Endodermal cell (in vitro differentiated cells): ENCODE results near the gene CD247. TPM values are rescaled to one million over a fixed set of nuclear protein-coding genes. Genes with fewer than 3 reads are reported as not detected.
A peak's percentile ranks its signal among the peaks of the same experiment; 100 is the strongest.

Experiments
- DNase-seq: peaks from one replicate; pipeline ENCODE4 v3.0.0-alpha.2; 2017
- H3K27ac ChIP-seq: 2 replicates; pipeline ENCODE4 v1.5.1; 2013; ENCODE audit warnings: mild to moderate bottlenecking, low read depth, low read length, moderate library complexity
- H3K27me3 ChIP-seq: 2 replicates; pipeline ENCODE4 v1.6.1; 2013; ENCODE audit warnings: mild to moderate bottlenecking, low read length, moderate library complexity; ENCODE audit not compliant: insufficient read depth, control insufficient read depth, poor library complexity, severe bottlenecking
- H3K36me3 ChIP-seq: 2 replicates; pipeline ENCODE4 v1.7.0; 2013; ENCODE audit warnings: mild to moderate bottlenecking, low read length, moderate library complexity; ENCODE audit not compliant: control insufficient read depth, insufficient read depth
- H3K4me1 ChIP-seq: one replicate; pipeline ENCODE4 v1.7.0; 2013; ENCODE audit warnings: low read length; ENCODE audit not compliant: control insufficient read depth, insufficient read depth
- H3K4me3 ChIP-seq: 2 replicates; pipeline ENCODE4 v1.5.1; 2013; ENCODE audit warnings: mild to moderate bottlenecking, low read length, moderate library complexity
- H3K9ac ChIP-seq: 2 replicates; pipeline ENCODE4 v1.6.1; 2013; ENCODE audit warnings: mild to moderate bottlenecking, low read length, moderate library complexity; ENCODE audit not compliant: poor library complexity, severe bottlenecking; ENCODE audit errors: extremely low read depth
- H3K9me3 ChIP-seq: 2 replicates; pipeline ENCODE4 v1.6.1; 2013; ENCODE audit warnings: mild to moderate bottlenecking, low read length, moderate library complexity; ENCODE audit not compliant: control insufficient read depth
- H3K27ac Mint-ChIP-seq: 2 replicates; pipeline ENCODE4 v1.8.0; 2020; ENCODE audit warnings: mixed read lengths
- H3K27me3 Mint-ChIP-seq: 2 replicates; pipeline ENCODE4 v1.8.0; 2021; ENCODE audit warnings: mild to moderate bottlenecking, mixed read lengths; ENCODE audit not compliant: insufficient read depth
- H3K36me3 Mint-ChIP-seq: 2 replicates; pipeline ENCODE4 v1.8.0; 2020; ENCODE audit warnings: low read depth, mixed read lengths
- H3K4me1 Mint-ChIP-seq: 2 replicates; pipeline ENCODE4 v1.8.0; 2020; ENCODE audit warnings: mixed read lengths
- H3K4me3 Mint-ChIP-seq: 2 replicates; pipeline ENCODE4 v1.8.0; 2020; ENCODE audit warnings: mild to moderate bottlenecking, moderate library complexity, mixed read lengths
- H3K9me3 Mint-ChIP-seq: 2 replicates; pipeline ENCODE4 v1.8.0; 2020; ENCODE audit warnings: mild to moderate bottlenecking, mixed read lengths
- WGBS, 2 experiments: methylation state at CpG; one replicate each; pipeline versions ENCODE4 v1.1.5 to v1.1.7; 2013; ENCODE audit warnings: missing lambda C conversion rate in 2 of 2, mixed read lengths in 1 of 2; ENCODE audit not compliant: insufficient coverage in 1 of 2, insufficient read length in 1 of 2; 5-methylcytosine and 5-hydroxymethylcytosine counted together
- total RNA-seq, 2 donors: library from RNA; stranded (reverse); fragmentation: NEBNext Ultra II Directional in 1 of 2; extraction: Animal tissue kit (Norgen Biotek cat#: 25700) in 1 of 2; gene quantifications; 2 replicates in 1 of 2; 3 replicates in 1 of 2; pipeline ENCODE4 v1.2.1, GENCODE V29; 2021
- TF ChIP-seq, protein P1 (sequence below): fragments of 200-600 bp; sonication (generic); conservative IDR thresholded peaks from 2 replicates; pipeline ENCODE4 v1.5.0; 2021; ENCODE audit warnings: antibody characterized with exemption, mild to moderate bottlenecking

CD247 gene
- total RNA-seq, 2 donors from 2014 or later = 0.46 to 0.55 TPM

DNA sequence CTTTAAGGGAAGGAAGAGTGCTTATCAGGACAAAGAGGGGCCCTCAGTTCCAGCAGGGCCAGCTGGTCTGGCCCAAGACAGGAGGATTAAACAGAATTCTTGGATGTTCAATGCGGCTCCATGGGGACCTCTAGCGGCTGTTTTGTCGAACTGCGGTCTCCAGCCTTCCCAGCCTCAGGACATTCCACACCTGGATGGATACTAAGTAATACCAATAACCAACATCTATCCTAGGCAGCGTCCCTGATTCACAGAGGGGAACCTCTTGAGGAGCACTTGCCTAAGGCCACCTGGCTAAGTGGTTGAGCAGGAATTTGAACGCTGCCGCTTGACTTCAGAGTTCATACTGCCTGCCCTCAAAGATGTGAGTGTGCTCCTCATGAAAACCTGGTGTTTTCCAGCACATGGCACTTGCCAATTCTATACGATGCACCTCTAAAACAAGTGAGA is 15.5 kb upstream of the CD247 start:
- Mint-ChIP-seq H3K9me3 (no peaks in the 10 kb centered on the region), H3K27ac (no peak overlapping the region), H3K36me3 (no peaks in the 10 kb centered on the region), H3K4me1 (no peaks in the 10 kb centered on the region), H3K27me3 (peaks cover 8% of the 10 kb centered on the region), H3K4me3 (no peak overlapping the region)
- peak; percentile 93 for DNase-seq
- Histone ChIP-seq H3K9me3 (no peaks in the 10 kb centered on the region), H3K27ac (no peak overlapping the region), H3K4me1 (no peaks in the 10 kb centered on the region), H3K4me3 (no peak overlapping the region), H3K9ac (no peak overlapping the region), H3K27me3 (no peaks in the 10 kb centered on the region), H3K36me3 (no peaks in the 10 kb centered on the region)
- 13 to 14% methylated on average over 3 to 8 of the region's 8 CpGs for WGBS, 2 experiments
- TF ChIP-seq, protein P1, sequence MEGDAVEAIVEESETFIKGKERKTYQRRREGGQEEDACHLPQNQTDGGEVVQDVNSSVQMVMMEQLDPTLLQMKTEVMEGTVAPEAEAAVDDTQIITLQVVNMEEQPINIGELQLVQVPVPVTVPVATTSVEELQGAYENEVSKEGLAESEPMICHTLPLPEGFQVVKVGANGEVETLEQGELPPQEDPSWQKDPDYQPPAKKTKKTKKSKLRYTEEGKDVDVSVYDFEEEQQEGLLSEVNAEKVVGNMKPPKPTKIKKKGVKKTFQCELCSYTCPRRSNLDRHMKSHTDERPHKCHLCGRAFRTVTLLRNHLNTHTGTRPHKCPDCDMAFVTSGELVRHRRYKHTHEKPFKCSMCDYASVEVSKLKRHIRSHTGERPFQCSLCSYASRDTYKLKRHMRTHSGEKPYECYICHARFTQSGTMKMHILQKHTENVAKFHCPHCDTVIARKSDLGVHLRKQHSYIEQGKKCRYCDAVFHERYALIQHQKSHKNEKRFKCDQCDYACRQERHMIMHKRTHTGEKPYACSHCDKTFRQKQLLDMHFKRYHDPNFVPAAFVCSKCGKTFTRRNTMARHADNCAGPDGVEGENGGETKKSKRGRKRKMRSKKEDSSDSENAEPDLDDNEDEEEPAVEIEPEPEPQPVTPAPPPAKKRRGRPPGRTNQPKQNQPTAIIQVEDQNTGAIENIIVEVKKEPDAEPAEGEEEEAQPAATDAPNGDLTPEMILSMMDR = peak; percentile 95

DNA sequence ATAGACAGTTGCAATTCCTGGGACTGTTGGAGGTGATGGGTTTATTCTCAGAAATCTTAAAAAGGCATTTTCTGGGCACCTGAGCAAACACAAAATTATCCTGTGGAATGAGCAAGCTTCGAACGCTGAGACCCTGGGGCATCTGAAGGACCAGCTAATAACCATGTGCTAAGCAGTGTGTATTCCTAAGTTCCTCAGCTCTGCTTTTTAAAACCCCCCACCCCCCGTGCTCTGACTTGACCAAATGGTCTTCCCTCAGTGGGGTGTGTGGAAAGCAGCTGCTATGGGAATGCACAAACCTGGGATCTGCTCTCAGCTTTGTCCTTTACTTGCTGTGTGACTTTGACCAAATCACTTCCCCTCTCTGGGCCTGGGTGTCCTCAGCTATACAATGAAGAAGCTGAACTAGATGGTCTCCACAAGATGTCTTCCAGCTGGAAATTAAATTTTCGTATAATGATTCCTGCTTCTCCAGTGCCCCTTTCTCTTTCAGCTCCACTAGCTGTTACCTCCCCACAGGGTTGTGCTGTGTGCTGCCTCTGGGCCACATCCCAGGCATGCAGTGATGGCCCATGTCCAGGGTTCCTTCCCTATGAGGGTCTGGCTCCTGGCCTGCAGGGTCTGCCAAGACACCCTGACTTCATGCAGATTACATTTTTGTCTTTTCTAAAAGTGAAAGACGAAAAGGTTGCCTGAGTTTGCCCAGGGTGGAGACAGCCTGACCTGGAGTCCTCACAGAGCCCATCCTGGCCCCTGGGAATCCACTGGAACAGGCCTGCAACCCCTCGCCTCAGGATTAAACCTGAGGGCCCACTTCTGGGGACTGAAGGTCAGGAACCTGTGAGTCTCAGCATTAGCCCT is 14.9 kb upstream of the CD247 start:
- Mint-ChIP-seq H3K9me3 (no peaks in the 10 kb centered on the region), H3K4me1 (no peaks in the 10 kb centered on the region), H3K4me3 (no peak overlapping the region), H3K27ac (no peak overlapping the region), H3K27me3 (peaks cover 8% of the 10 kb centered on the region), H3K36me3 (no peaks in the 10 kb centered on the region)
- no peaks in the 10 kb centered on the region for H3K27me3 ChIP-seq
- H3K27ac ChIP-seq = no peak overlapping the region
- WGBS, 2 experiments = 85 to 100% methylated on average over 3 to 6 of the region's 6 CpGs
- H3K4me1 ChIP-seq = no peaks in the 10 kb centered on the region
- no peaks in the 10 kb centered on the region for H3K9me3 ChIP-seq
- no peaks in the 10 kb centered on the region for H3K36me3 ChIP-seq
- H3K4me3 ChIP-seq = no peak overlapping the region
- DNase-seq = no peak
- TF ChIP-seq, protein P1 = no peak
- no peak overlapping the region for H3K9ac ChIP-seq

DNA sequence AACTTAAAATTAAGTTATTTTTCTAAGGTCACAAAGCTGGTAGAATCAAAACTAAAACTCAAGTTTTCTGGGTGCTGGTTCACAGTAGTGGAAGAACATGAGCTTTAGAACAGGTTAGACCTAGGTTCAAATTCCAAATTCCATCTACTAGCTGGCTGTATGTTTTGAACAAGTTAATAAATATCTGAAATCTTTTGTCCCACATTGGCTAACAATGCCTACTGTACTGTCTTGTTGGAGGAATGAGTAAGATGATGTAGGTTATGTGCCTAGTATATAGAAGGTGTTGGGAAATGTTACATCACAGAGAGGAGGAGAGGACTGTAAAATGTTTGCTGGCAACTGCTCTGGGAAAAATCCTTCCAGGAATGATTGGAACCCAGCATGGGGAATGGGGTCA is 14.0 kb upstream of the CD247 start:
- Mint-ChIP-seq H3K4me1 (no peaks in the 10 kb centered on the region), H3K9me3 (no peaks in the 10 kb centered on the region), H3K27me3 (peaks cover 10% of the 10 kb centered on the region), H3K36me3 (no peaks in the 10 kb centered on the region), H3K27ac (no peak overlapping the region), H3K4me3 (no peak overlapping the region)
- no peak for DNase-seq
- H3K4me1 ChIP-seq = no peaks in the 10 kb centered on the region
- H3K27me3 ChIP-seq = no peaks in the 10 kb centered on the region
- H3K9ac ChIP-seq = no peak overlapping the region
- TF ChIP-seq, protein P1 = no peak
- no peaks in the 10 kb centered on the region for H3K36me3 ChIP-seq
- H3K4me3 ChIP-seq = no peak overlapping the region
- no peaks in the 10 kb centered on the region for H3K9me3 ChIP-seq
- H3K27ac ChIP-seq = no peak overlapping the region
